Astrocyte (in vitro differentiated cells and primary cell): Measurements from ENCODE around the gene PPP2R5B.

Experiments used
- EZH2 ChIP-seq: IDR thresholded peaks from 2 replicates; pipeline ENCODE4 v1.6.1; 2012; ENCODE audit warnings: mild to moderate bottlenecking, low read length, inconsistent platforms; ENCODE audit not compliant: insufficient read depth
- TF ChIP-seq, protein P1 (sequence below): IDR thresholded peaks from 2 replicates; pipeline ENCODE4 v1.5.1; 2011; ENCODE audit warnings: low read depth, mild to moderate bottlenecking, inconsistent platforms, low read length, moderate library complexity; ENCODE audit not compliant: insufficient read depth

DNA sequence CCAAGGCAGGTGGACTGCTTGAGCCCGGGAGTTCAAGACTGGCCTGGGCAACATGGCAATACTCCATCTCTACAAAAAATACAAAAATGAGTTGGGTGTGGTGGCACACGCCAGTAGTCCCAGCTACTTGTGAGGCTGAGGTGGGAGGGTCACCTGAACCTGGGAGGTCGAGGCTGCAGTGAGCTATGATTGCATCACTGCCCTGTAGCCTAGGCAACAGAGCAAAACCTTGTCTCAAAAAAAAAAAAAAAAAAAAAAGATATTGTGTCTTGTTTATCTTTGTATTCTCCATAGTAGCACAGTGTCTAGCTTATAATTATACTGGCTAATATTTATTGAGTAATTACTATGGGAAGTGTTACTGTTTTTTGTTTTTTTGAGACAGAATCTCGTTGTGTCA lies 27.0 kb downstream of the PPP2R5B start:
- TF ChIP-seq, protein P1, sequence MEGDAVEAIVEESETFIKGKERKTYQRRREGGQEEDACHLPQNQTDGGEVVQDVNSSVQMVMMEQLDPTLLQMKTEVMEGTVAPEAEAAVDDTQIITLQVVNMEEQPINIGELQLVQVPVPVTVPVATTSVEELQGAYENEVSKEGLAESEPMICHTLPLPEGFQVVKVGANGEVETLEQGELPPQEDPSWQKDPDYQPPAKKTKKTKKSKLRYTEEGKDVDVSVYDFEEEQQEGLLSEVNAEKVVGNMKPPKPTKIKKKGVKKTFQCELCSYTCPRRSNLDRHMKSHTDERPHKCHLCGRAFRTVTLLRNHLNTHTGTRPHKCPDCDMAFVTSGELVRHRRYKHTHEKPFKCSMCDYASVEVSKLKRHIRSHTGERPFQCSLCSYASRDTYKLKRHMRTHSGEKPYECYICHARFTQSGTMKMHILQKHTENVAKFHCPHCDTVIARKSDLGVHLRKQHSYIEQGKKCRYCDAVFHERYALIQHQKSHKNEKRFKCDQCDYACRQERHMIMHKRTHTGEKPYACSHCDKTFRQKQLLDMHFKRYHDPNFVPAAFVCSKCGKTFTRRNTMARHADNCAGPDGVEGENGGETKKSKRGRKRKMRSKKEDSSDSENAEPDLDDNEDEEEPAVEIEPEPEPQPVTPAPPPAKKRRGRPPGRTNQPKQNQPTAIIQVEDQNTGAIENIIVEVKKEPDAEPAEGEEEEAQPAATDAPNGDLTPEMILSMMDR = no peak
- no peak for TF ChIP-seq EZH2
